Right lobe of liver (tissue), 6 donors: ENCODE measurements around the gene CNGB1. TPM values are rescaled to one million over a fixed set of nuclear protein-coding genes. Genes with fewer than 3 reads are reported as not detected.
A peak's percentile ranks its signal among the peaks of the same experiment; 100 is the strongest.

Source experiments
- ATAC-seq, 4 donors: fragments of 200-7000 bp; cut with Tn5 transposase; one replicate each; pipeline ENCODE4 v1.9.1; 2020; ENCODE audit warnings: mild to moderate bottlenecking in 4 of 4, moderate library complexity in 4 of 4
- DNase-seq, 3 donors: peaks; one replicate each; pipeline ENCODE4 v3.0.0-alpha.2; 2020
- H3K27ac ChIP-seq, 3 donors: fragments of 200-600 bp; one replicate each; pipeline ENCODE4 v1.8.0; 2022
- H3K27me3 ChIP-seq, 2 donors: fragments of 200-600 bp; one replicate each; pipeline ENCODE4 v1.8.0; 2022
- H3K36me3 ChIP-seq, 4 donors: fragments of 200-600 bp; sonication (generic) in 1 of 4; one replicate each; pipeline versions ENCODE4 v1.5.1 to v1.8.0; 2017 to 2022; ENCODE audit warnings: control low read depth in 1 of 4
- H3K4me1 ChIP-seq, 4 donors: fragments of 200-600 bp; sonication (generic) in 1 of 4; one replicate each; pipeline versions ENCODE4 v1.5.1 to v1.8.0; 2017 to 2022; ENCODE audit warnings: control low read depth in 1 of 4
- H3K4me3 ChIP-seq, 3 donors: fragments of 200-600 bp; one replicate each; pipeline ENCODE4 v1.8.0; 2022
- H3K9me3 ChIP-seq, 4 donors: fragments of 200-600 bp; sonication (generic) in 1 of 4; one replicate each; pipeline versions ENCODE4 v1.5.1 to v1.8.0; 2017 to 2022; ENCODE audit warnings: control low read depth in 1 of 4
- CTCF ChIP-seq, 4 donors: fragments of 200-600 bp in 3 of 4; fragments of 450-650 bp in 1 of 4; IDR thresholded peaks; one replicate each; pipeline versions ENCODE4 v1.5.1 to v1.8.0; 2016 to 2022; ENCODE audit warnings: antibody characterized with exemption in 4 of 4, mild to moderate bottlenecking in 2 of 4
- POLR2A ChIP-seq: fragments of 450-650 bp; IDR thresholded peaks from one replicate; pipeline ENCODE4 v1.6.1; 2017; ENCODE audit warnings: antibody characterized with exemption, mild to moderate bottlenecking
- WGBS: methylation state at CpG from one replicate; pipeline ENCODE4 v1.1.6; 2018; ENCODE audit warnings: low coverage, low lambda C conversion rate; ENCODE audit not compliant: insufficient coverage; ENCODE audit errors: missing lambda C conversion rate; 5-methylcytosine and 5-hydroxymethylcytosine counted together
- intact Hi-C, 2 donors: fragments of 100-400 bp; cut with DNase I; formaldehyde crosslinking; loops; one replicate each; pipeline versions ENCODE4 v1.11.2 to v1.14.1; 2022
- total RNA-seq, 6 experiments: library from RNA; depleted of rRNA in 2 of 6; stranded (reverse); fragments of >200 nt in 2 of 6; fragmentation: NEBNext Ultra II Directional in 3 of 6; extraction: Animal tissue kit (Norgen Biotek cat#: 25700) in 3 of 6; gene quantifications; one replicate each; pipeline versions ENCODE4 v1.1.0 to v1.2.4, GENCODE V29; 2016 to 2023
- donor health status: DM: no; HTN: yes; CAD: no.
- donor health status: DM: no; HTN: no; CAD: no.
- donor health status: DM: no; HTN: no; CAD: no.
- donor health status: DM: no; HTN: yes; CAD: no.
- donor health status: DM: no; HTN: yes; CAD: no.

CNGB1 gene
- total RNA-seq, 6 experiments from 2014 or later = not detected

GRCh38 chr16:57900796-57901479 lies 70.0 kb downstream of the CNGB1 start:
- Histone ChIP-seq H3K27me3 (no peaks in the 10 kb centered on the region), H3K9me3 (no peaks in the 10 kb centered on the region), H3K27ac (no peak overlapping the region), H3K4me3 (no peak overlapping the region), H3K4me1 (peaks cover 0 to 8% (median 3%) of the 10 kb centered on the region in 4 donors), H3K36me3 (no peaks in the 10 kb centered on the region)
- TF ChIP-seq POLR2A = no peak
- TF ChIP-seq CTCF (IDR thresholded peaks at IDR 0.05) = no peak
- DNase-seq = no peak
- ATAC-seq = no peak
- intact Hi-C loops = loop anchor here in 1 of 2 donors (5.0 kb wide), 1 partner anchor 96 kb away; no protein-coding TSS in a partner anchor
- 77% methylated on average over 7 of the region's 11 CpGs for WGBS

GRCh38 chr16:57899771-57900661 lies 70.9 kb downstream of the CNGB1 start:
- peak; percentile 79 to 96 (median 87) for TF ChIP-seq CTCF (IDR thresholded peaks at IDR 0.05)
- no peak for TF ChIP-seq POLR2A
- intact Hi-C loops = loop anchor here in 1 of 2 donors (5.0 kb wide), 1 partner anchor 97 kb away; no protein-coding TSS in a partner anchor
- H3K4me3 ChIP-seq = no peak overlapping the region
- ATAC-seq = peak; percentile 76 to 84 (median 78)
- DNase-seq = peak; percentile 72 to 78 (median 75)
- H3K36me3 ChIP-seq = no peaks in the 10 kb centered on the region
- H3K27ac ChIP-seq = no peak overlapping the region
- no peaks in the 10 kb centered on the region for H3K27me3 ChIP-seq
- peaks cover 0 to 17% (median 10%) of the 10 kb centered on the region in 4 donors for H3K4me1 ChIP-seq
- 14% methylated on average over 12 of the region's 12 CpGs for WGBS
- H3K9me3 ChIP-seq = no peaks in the 10 kb centered on the region

- no peaks in the 10 kb centered on the region for H3K27me3 ChIP-seq
- DNase-seq = no peak
- no peak overlapping the region for H3K27ac ChIP-seq
- TF ChIP-seq POLR2A (no peak), CTCF (IDR thresholded peaks at IDR 0.05) (no peak)
- H3K36me3 ChIP-seq = no peaks in the 10 kb centered on the region
- ATAC-seq = no peak
- intact Hi-C loops = no loop called here
- H3K4me3 ChIP-seq = no peak overlapping the region
- H3K9me3 ChIP-seq = no peaks in the 10 kb centered on the region
- H3K4me1 ChIP-seq = peaks cover 0 to 26% (median 14%) of the 10 kb centered on the region in 4 donors
- WGBS = 40% methylated on average over 2 of the region's 5 CpGs
Measured at GRCh38 chr16:57898961-57899360, 72.0 kb downstream of the CNGB1 start.

DNA sequence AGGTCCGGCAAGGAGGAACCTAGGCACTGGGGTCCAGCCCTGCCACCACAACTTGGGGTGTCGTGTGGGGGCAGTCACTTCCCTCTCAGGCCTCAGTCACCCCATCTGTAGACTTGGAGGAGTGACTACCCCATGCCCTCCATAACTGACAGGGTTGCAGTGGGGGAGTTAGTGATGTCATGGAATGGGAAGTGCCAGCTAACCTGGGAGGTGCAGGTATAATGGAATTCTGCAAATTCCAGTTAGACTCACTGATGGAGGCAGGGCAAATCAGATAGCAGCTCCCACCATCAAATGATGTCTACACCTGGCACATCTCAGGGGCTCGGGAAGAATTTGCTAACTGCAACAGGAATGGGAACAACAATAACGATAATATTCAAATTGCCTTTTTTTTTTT lies 72.9 kb downstream of the CNGB1 start:
- Histone ChIP-seq H3K4me1 (peaks cover 0 to 34% (median 19%) of the 10 kb centered on the region in 4 donors), H3K36me3 (no peaks in the 10 kb centered on the region), H3K27ac (no peak overlapping the region), H3K27me3 (no peaks in the 10 kb centered on the region), H3K9me3 (no peaks in the 10 kb centered on the region), H3K4me3 (no peak overlapping the region)
- 14% methylated on average over 1 of the region's 4 CpGs for WGBS
- TF ChIP-seq CTCF (IDR thresholded peaks at IDR 0.05) (no peak), POLR2A (no peak)
- ATAC-seq (no peak), DNase-seq (no peak)
- intact Hi-C loops = no loop called here
